Dedifferentiated amniotic fluid mesenchymal stem cell (primary cell): Measurements from ENCODE around the gene SULT4A1.
"Not testable (repeated sequence)": the region's sequence is repeated elsewhere in the genome, so short reads cannot be mapped to it uniquely, and the experiment has no call there.

Experiments used
- DNase-seq: peaks from one replicate; pipeline ENCODE4 v3.0.0-alpha.2; 2016; ENCODE audit errors: extremely low spot score

The SULT4A1 gene

GRCh38 chr22:43862074-43862881 is at the start of gene SULT4A1:
TSS of gene SULT4A1 (minus strand) at chr22:43862513. CDS start at chr22:43862382, 131 bp downstream.
- DNase-seq = no peak

- DNase-seq = no peak
Observed at GRCh38 chr22:43911351-43911750, 49.0 kb upstream of the SULT4A1 start.

GRCh38 chr22:43910178-43910695 is 47.9 kb upstream of the SULT4A1 start:
- DNase-seq = no peak

- no peak for DNase-seq
Observed at GRCh38 chr22:43909708-43910107, 47.4 kb upstream of the SULT4A1 start.

- DNase-seq = no peak
Observed at GRCh38 chr22:43905681-43906080, 43.4 kb upstream of the SULT4A1 start.

- DNase-seq = not testable (repeated sequence)
Observed at GRCh38 chr22:43904412-43904811, 42.1 kb upstream of the SULT4A1 start.

- DNase-seq = not testable (repeated sequence)
Observed at GRCh38 chr22:43903033-43903432, 40.7 kb upstream of the SULT4A1 start.

- peak; percentile 82 for DNase-seq
Observed at GRCh38 chr22:43901976-43902643, 39.8 kb upstream of the SULT4A1 start.

- DNase-seq = no peak
Observed at GRCh38 chr22:43900206-43900605, 37.9 kb upstream of the SULT4A1 start.

- peak; percentile 16 for DNase-seq
Observed at GRCh38 chr22:43897751-43898261, 35.5 kb upstream of the SULT4A1 start.

- DNase-seq = no peak
Observed at GRCh38 chr22:43895986-43896645, 33.8 kb upstream of the SULT4A1 start.

GRCh38 chr22:43894122-43894521 is 31.8 kb upstream of the SULT4A1 start:
- DNase-seq = no peak

GRCh38 chr22:43893266-43893665 is 31.0 kb upstream of the SULT4A1 start:
- DNase-seq = no peak

- DNase-seq = no peak
Observed at GRCh38 chr22:43892183-43892894, 30.0 kb upstream of the SULT4A1 start.

GRCh38 chr22:43891360-43892182 is 29.3 kb upstream of the SULT4A1 start, which contains the start of gene PNPLA5:
TSS of gene PNPLA5 (minus strand) at chr22:43892013. CDS start at chr22:43891880, 133 bp downstream.
- no peak for DNase-seq

- no peak for DNase-seq
Observed at GRCh38 chr22:43890901-43891331, 28.6 kb upstream of the SULT4A1 start.

- DNase-seq = no peak
Observed at GRCh38 chr22:43889860-43890253, 27.5 kb upstream of the SULT4A1 start.

- no peak for DNase-seq
Observed at GRCh38 chr22:43889201-43889859, 27.0 kb upstream of the SULT4A1 start.

- no peak for DNase-seq
Observed at GRCh38 chr22:43888740-43889139, 26.4 kb upstream of the SULT4A1 start.

GRCh38 chr22:43887391-43887790 is 25.1 kb upstream of the SULT4A1 start:
- no peak for DNase-seq
